Stimulated activated CD4-positive, alpha-beta T cell treated with anti-CD3 and anti-CD28 coated beads, Interleukin-1b, Interleukin-23, amount 100 ng/mL, for 48 hours (primary cell): ENCODE data around the gene CYB5RL.
"Not testable (repeated sequence)": the region's sequence is repeated elsewhere in the genome, so short reads cannot be mapped to it uniquely, and the experiment has no call there.

Source experiments
- DNase-seq: peaks from one replicate; pipeline ENCODE4 v3.0.0-alpha.2; 2020

The CYB5RL gene

DNA sequence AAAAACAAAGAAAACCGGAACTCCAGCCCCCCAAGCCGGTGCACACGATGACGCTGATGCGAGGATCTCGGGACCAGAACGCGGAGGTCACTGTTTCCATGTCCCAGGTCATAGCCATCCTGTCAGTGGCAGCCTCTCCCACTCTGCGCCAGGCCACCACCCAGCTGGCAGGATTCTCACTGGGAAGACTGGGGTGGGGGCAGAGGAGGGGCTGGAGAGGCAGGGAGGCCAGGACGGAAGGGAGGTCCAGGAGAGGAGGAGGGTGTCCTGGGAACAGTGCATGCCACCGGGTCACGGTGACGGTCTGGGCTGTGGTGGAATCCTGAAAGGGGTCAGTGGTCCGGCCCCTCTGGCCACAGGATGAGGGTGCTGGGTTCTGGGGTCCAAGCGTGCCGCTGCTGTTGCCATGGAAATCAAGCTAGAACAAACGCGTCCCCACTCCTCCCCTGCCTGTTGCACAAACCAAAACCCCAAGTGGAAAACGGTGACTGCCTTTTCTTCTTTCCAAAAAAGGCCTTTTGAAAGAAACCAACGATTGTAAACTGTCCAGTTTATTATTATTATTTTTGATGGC is 26.2 kb upstream of the CYB5RL start:
- DNase-seq: no peak

DNA sequence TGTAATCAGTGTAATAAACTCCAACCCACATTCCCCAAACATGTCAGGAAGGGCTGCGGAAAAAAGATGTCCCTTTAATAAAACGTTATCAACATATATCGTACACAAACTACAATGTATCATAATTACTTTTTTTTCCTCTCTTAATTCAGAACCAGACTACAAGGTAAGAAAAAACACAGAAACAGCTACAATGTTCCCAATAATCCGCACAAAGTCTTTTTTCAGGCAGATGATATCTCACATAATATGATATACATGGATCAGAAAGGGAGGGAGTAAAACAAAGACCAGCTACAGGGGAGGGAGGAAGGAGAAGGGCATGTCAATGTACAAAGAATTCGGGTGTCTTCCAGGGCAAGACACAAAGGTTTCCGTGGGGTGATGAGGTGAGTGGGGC is 25.5 kb upstream of the CYB5RL start:
- no peak for DNase-seq

DNA sequence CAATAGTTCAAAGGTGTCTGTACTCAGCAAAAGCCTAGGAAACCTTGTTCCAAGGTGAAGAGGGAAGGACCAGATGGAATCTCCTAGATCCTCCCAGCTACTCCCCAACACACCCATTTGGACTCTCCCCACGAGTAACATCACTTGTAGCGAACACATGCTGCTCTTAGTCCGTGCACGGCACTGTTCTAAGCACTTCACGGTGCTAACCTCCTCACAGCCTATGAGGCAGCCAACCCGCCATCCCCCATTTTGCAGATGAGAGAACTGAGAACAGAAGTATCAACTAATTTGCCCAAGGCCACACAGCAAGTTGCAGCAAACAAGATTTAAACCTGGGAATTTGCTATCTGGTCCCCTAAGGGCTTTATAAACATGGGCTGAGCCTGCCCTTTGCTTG is 24.4 kb upstream of the CYB5RL start:
- DNase-seq: no peak

DNA sequence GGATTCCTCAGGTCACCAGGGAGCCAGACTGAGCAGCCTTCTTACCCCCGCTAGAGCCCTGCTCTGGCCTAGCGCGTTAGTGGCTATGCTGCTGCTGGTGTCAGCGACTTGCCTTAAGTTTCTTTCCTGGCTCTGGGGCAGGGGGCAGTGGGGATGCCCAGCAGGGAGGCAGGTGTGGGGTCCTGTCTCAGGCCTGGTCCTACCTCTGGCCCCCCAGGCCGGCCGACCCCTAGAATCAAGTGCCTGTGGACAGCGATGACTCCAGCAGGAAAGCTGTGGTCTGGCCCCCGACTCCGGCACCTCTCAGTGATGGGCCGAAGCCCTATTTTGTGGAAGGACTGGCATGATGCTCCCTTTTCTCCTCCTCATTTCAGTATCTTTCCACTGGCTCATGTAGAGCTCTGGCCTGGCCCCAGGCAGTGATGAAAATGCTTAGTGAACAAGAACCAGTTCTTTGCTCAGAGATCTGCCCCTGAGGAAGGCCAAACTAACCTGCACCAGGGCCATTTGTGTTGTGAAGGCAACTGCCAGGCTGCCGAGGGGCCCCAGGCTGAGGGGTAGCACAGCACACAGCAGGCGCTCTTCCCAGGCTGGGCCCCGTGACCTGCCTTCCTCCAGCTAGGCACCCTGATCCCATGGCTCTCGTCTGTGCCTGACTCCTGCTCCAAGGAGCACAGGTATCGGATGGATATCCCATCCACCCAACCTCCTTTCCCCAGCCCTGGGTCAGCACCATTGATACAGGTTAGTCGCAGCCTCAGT is 23.8 kb upstream of the CYB5RL start:
- no peak for DNase-seq

DNA sequence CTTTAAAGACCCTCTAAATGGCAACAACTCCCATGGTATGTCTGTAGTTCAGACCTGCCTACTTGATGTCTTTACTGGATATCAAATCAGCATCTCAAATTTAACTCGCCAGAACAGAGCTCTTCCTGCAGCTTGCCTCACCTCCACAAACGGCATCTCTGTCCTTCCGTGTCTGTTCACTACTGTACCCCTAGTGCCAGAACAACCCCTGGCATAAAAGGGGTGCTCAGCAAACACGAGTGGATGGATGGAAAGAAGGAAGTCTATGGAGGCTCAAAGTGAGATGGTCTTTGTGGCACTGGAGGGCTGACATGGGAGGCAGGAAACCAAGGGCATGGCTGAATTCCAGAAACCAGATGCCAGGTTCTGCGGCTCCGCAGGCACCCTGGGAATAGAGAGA is 22.9 kb upstream of the CYB5RL start:
- no peak for DNase-seq

DNA sequence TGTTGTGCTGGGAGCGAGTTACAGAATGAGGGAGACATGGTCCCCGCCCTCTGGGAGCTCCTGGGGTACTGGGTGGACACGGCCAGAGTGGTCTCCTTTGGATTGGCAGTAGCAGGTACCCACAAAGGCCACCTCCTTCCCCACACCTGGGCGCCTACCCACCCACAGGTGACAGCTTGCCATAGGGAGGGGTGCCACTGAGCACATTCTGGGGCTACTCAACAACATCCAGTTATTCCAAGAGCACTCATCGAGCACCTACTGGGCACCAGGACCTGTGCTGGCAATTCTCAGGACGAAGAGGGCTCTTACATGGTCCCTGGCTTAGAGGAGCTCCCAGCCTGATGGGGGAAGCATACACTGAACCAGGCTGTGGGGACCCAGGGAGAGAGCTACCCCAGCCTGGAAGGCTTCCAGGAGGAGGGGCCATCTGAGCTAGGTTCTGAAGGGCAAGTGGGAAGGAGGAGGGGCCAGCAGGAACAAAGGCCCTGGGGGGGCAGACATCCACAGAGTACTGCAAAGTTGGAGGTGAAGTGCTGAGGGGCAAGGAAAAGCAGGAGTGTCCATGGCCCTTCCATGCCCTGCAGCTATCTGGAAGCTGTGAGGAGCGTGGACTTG is 22.1 kb upstream of the CYB5RL start:
- no peak for DNase-seq

DNA sequence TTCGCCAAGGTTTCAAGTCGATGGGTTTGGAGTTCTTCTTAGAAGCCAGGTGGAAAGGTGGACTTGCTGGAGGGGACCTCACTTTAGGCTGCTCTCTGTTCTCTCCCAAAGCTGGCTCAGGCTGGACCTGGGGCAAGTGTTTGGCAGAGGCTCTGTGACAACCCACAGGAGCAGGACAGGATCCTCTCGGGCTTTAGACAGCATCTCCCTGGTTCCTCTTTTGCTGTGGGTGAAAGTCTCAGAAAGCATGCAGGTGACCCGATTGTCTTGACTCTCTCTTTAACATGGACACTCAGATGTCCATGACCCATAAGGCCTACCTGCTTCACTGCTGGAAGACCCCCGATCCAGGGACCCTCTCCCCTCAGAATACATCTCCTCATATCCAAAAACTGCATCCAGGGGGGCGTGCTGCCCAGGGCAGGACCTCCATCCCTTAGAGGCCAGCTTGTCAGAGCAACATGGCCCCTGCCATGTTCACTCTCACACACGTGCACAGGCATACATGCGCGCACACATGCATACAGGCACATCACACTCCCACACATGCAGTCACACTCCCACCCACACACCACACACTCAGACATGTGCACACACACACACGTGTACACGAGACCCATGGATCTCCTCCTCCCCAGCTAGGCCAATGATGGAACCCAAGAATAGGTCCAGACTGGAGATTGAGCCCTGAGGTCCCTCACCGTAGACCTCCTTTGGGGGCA is 21.4 kb upstream of the CYB5RL start:
- no peak for DNase-seq

DNA sequence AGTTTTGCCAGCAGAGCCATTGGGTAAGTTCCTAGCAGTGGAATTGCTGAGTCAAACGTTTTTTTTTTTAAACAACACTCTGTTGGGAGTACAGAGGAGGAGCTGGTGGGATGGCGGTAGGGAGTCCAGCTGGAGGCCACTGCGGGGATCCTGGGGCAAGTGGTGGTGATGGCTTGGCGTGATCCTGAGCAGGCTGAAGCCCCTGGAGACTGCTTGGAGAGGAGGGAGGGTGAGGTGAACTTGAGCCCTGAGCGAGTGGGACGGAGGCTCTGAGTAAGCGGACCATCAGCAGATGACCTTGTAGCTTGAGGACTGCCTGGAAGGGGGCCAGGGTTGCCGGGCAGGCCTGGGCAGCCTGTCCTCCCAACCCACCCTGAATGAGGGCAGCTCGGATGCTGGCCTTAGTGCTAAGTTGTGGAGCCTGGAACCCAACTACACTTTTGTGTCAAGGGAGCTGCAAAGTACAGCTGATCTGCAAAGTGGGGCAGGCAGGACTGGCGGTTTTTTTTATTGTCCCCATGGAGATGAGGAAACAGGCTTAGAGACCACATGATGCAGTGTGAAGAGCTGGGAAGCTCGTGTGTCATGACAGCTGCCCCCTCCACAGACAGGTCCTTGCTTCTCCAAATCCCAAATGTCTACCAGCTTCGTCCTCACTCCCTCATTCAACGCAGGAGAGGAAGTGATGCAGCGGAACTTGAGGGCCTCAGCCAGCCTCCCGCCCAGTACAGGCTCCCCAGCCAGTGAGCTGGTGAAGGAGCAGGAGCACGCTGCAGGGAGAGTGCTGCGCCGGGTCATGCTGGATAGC is 20.4 kb upstream of the CYB5RL start:
- DNase-seq: no peak

DNA sequence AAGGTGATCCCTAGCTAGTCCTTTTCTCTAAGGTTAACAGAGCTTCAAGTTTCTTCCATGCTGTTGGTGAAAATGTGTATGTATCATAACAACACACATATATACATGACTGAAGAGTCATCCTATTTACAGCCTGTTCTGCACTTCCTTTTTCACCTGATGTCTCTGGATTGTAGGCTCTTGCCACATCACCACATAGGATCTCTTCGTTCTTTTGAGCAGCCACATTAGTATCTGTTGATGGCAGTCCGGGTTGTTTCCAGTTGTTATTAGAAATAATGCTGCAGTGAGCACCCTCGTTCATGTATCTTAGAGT is 19.8 kb upstream of the CYB5RL start:
- no peak for DNase-seq

DNA sequence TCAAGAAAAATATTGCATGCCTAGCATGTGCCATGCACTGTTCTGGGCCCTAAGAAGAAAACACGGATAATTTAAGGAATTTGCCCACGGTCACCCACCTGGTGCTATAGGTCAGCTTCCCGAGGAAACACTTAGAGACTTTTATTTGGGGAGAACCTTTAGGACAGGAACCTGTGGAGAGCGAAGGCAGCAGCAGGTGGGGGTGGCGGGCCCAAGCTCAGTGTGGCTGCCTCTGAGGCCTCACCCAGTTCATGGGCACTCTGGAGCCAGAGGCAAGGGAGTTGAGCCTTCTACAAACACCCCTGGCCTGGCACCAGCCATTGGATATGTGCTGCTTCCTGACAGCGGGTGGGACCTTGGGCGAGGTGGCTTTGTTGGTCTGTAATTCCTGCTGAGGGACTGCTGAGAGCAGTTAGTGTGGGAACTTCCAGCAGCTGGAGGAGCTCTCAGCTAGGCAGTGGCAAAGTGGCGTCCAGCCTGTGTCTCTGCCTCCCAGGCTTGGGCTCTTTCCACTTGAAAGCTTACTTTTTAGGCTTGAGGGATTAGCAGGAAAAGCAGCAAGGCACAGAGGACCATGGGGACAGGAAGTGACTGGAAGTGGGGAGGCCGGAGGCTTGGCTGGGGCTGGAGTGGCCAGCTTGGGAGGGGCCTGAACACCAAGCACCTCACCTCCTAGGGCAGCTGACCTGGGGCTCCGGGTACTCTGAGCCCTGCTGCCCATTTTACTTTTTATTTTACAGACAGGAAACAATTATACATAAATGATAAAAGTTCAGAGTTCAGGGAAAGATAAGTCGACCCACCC is 19.3 kb upstream of the CYB5RL start:
- no peak for DNase-seq

DNA sequence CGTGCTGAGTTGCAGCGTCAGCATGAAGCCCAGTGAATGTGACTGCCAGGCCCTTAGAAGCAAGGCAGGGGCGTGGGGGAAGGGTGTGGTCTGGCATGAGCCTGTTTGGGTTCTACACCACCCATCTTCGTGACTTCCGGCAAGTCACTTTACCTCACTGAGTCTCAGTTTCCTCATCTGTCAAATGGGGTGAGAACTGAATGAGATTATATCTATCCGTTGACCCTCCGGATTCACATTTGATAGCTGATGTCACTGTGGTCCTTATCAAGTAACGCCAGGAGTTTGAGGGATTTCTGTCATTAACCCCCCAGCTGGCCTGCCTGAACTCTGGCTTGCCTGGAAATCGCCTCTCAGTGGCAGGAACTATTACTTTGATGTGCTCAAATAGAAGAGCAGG is 15.7 kb upstream of the CYB5RL start:
- no peak for DNase-seq

DNA sequence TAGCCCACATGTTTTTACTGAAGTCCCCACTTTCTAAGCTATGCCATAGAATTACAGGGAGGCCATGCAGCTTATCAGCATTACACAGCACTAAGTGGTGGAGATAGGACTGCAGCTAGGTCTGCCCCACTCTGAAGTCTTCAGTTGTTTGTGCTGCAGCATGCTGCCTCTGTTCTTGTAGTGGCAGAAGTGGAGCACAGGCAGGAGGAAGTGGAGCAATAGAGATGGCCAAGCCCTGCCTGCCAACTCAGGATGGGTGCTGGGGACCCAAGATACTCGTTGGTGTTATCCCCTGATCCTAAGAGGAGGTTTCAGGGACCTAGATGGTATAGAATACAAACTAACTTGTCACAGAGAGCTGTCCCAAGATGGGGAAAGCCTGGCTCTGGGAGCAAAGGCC is 13.0 kb upstream of the CYB5RL start:
- DNase-seq: no peak

DNA sequence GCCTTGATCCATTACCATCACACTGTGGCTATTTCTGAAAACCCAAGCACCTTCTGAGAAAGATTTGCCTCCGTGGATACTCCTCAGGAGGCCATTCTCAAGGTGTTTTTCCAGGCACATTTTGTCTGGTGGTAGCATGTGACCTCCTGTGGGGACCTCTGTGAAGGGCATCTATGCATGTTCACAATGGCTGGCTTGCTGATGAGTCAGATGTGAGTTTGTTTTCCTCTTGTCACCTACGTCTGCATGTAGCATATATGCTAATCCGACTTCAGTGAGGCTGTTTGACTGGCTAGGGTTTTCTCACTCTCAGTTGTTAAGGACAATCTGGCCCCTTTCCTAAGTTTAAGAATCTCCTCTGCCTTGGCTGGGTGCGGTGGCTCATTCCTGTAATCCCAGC is 8.1 kb upstream of the CYB5RL start:
- DNase-seq: not testable (repeated sequence)

DNA sequence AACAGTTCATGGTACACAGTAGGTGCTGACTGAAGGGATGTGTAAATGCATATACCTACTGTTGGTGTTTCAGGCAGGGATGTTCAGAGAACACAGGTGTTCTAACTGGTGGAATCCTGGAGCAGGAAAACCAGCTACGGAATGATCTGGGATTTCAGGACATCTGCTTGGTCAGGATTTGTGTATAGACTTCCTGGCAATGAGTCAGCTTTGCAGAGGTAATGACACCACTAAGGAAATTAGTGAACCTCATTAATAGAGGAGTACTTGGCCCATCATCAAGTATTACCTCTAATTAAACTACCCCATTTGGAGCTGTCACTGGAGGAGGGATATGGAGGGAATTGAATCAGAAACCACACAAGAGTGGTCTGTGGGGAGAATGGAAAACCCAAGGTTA is 7.5 kb upstream of the CYB5RL start:
- DNase-seq: no peak

DNA sequence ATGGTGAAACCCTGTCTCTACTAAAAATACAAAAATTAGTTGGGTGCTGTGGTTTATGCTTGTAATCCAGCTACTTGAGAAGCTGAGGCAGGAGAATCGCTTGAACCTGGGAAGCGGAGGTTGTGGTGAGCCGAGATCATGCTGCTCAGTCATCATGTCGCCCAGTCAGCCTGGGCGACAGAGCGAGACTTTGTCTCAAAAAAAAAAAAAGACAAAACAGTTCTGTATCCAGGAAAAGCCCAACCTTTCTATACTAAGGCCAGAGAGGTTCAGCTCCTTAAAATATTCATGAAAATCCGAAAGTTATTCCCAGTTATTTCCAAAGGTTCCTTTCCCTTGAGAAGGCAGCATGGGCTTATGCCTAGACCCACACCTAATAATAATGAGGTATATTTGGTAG is 4.4 kb upstream of the CYB5RL start:
- no peak for DNase-seq

DNA sequence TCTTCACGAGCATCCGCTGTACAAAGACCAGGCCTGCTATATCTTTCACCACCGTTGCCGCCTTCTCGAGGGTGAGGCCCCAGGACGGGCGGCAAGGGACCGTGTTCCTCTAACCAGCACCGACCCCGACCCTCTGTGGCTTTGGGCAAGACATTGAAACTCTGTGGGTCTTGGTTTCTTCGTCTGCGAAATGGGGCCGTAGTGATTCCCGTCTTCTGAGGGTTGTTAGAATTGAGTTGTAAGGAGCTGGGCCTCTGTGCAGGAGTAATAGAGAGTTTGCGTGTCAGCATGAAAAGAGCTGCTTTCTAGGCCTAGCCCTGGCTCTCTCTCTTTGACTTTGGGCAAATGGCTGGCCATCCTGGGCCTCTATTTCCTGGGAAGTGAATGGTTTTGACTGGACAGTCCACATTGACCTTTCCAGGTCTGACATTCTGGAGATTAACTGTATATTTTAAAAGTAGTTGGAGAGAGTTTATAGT is 728 bp upstream of the CYB5RL start:
- DNase-seq: no peak

DNA sequence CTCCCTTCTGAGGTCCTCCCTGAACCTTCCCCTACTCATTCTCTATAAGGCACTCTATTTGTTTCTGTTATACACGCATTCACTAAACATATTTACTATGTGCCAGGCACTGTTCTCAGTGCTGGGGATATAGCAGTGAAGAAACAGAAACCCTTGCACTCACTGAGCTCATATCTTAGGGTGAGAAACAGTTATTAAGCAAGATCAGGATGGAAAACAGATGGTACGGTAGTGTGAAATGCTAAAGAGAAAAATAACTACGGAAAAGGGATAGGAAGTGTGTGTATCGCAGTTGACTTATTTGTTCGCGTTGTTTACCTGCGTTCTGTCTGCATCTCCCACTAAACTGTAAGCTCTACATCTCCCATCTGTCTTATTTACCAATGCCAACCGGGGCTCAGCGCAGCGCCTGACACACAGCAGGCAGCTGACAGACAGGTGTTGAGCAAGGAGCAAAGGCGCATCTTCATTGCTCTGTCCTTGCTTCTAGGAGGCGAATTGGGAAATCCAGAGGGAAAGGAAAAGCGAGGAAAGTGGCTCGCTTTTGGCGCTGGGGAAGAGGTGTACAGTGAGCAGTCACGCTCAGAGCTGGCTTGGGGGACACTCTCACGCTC is 572 bp downstream of the CYB5RL start:
- no peak for DNase-seq

DNA sequence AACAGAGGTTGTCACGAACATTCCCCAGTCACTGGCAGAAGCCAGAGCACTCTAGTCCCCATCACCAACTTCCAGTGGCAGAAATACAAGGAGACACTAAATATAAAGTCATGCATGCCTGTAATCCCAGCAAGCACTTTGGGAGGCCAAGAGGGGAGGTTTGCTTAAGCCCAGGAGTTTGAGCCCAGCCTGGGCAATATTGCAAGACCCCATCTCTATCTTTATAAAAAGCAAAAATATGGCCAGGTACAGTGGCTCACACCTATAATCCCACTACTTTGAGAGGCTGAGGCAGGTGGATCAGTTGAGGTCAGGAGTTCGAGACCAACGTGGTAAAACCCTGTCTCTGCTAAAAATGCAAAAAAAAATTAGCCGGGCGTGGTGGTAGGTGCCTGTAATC is 6.4 kb downstream of the CYB5RL start:
- DNase-seq: no peak

DNA sequence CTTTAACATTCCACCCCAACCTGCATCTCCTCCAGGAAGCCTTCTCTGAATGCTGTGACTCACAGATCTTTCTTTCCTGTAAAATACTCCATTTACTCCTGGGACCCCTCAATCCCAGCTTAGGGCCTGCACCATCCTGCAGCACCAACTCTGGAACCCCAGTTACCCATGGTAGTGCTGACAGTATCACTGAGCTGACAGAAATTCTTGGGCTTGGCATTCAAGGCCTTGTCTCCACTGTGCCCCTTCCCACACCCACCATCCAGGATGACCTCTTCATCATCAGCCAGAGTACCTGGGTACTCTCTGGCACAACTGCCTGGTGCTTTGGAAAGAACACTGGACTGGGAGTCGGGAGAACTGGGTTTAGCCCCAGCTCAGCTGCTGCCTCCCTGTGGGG is 8.3 kb downstream of the CYB5RL start:
- DNase-seq: no peak

DNA sequence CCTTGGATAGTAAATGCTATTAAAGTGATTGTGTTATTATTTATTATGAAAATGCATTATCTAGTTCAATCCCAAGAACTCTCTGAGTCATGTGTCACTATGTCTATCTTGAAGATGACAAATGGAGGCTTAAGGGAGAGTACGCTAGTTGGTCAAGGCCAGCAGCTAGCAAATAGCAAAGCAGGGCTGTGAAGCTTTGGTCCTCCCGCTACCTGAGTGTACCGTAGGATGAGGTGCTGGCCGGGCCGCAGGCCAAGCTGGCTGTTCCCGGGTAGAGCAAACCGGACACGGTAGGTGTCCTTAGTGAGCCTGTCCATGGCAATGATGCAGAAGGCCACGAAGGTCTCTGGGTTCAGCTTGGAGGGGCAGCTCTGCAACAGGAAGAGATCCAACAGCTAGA is 9.3 kb downstream of the CYB5RL start:
- no peak for DNase-seq

DNA sequence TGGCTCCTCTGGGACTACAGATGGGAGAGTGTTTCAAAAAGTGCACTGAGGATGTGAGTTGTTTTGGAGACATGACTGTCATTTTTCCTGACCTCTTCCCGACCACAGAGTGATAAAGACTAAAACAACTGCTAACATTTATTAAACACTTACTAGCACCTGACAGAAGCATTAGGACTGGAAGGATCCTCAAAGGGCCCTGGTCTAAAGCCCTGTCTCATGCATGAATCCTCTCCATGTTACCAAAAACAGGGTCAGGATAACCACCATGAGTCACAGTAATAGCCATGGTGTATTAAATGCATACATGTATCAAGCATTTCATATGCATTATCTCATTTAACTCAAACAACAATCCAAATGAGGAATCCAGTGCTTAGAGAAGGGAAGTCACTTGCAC is 11.5 kb downstream of the CYB5RL start:
- no peak for DNase-seq

DNA sequence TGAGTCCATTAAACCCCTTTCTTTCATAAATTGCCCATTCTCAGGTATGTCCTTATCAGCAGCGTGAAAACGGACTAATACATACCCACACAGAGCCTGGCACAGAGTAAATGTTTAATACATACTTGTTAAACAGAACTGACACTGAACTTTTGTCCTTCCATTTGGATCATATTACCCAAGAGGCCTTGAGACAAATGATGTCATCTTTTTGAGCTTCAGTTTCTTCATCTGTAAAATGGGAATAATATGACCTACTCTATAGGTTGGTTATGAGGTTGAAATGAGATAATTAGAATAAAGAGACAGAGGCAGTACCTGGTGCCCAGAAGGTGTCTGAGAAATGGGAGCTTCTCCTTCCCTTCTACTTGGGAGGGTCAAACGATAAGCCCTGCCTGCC is 13.8 kb downstream of the CYB5RL start:
- no peak for DNase-seq
